NCI-H460 (cell line): ENCODE data around the gene CDYL. TPM values are rescaled to one million over a fixed set of nuclear protein-coding genes. Genes with fewer than 3 reads are reported as not detected.
A peak's percentile ranks its signal among the peaks of the same experiment; 100 is the strongest.

Source experiments
- DNase-seq: peaks from one replicate; pipeline ENCODE4 v3.0.0-alpha.2; 2016; ENCODE audit warnings: low read depth; ENCODE audit errors: extremely low read depth
- polyA plus RNA-seq: library from polyadenylated mRNA; depleted of rRNA; stranded (reverse); fragments of >200 nt; gene quantifications from 2 replicates; pipeline ENCODE4 v1.2.3, GENCODE V29; 2014; cell fraction: nucleus; rRNA removed
- total RNA-seq: library from RNA; depleted of rRNA; stranded (reverse); fragments of >200 nt; shearing (Covaris generic); gene quantifications from 2 replicates; pipeline ENCODE4 v1.2.3, GENCODE V29; 2014; rRNA removed

The CDYL gene
- 19.5 and 19.7 TPM in 2 replicates for total RNA-seq
- 6.6 and 11.8 TPM in 2 replicates for polyA plus RNA-seq

GRCh38 chr6:4776131-4776492 lies at the start of gene CDYL:
TSS of gene CDYL (plus strand) at chr6:4776404. CDS start at chr6:4776784, 380 bp downstream.
- peak; percentile 75 for DNase-seq

GRCh38 chr6:4726645-4727044 lies 49.6 kb upstream of the CDYL start:
- no peak for DNase-seq

- no peak for DNase-seq
These were observed 49.0 kb upstream of the CDYL start for GRCh38 chr6:4727217-4727616.

- no peak for DNase-seq
These were observed 48.4 kb upstream of the CDYL start for GRCh38 chr6:4727671-4728435.

GRCh38 chr6:4728436-4728769 lies 47.8 kb upstream of the CDYL start:
- DNase-seq: no peak

GRCh38 chr6:4728926-4729325 lies 47.3 kb upstream of the CDYL start:
- DNase-seq: no peak

GRCh38 chr6:4731996-4732395 lies 44.2 kb upstream of the CDYL start:
- no peak for DNase-seq

- DNase-seq: peak; percentile 36
These were observed 43.4 kb upstream of the CDYL start for GRCh38 chr6:4732691-4733315.

GRCh38 chr6:4736371-4736873 lies 39.8 kb upstream of the CDYL start:
- DNase-seq: no peak

- no peak for DNase-seq
These were observed 36.2 kb upstream of the CDYL start for GRCh38 chr6:4740032-4740431.

GRCh38 chr6:4743062-4743461 lies 33.1 kb upstream of the CDYL start:
- DNase-seq: no peak

GRCh38 chr6:4743926-4744325 lies 32.3 kb upstream of the CDYL start:
- DNase-seq: no peak

GRCh38 chr6:4747588-4747987 lies 28.6 kb upstream of the CDYL start:
- DNase-seq: no peak

GRCh38 chr6:4751823-4752464 lies 24.3 kb upstream of the CDYL start:
- no peak for DNase-seq

GRCh38 chr6:4756247-4756646 lies 20.0 kb upstream of the CDYL start:
- no peak for DNase-seq

GRCh38 chr6:4759997-4760396 lies 16.2 kb upstream of the CDYL start:
- no peak for DNase-seq

- no peak for DNase-seq
These were observed 15.4 kb upstream of the CDYL start for GRCh38 chr6:4760773-4761172.

GRCh38 chr6:4762294-4762693 lies 13.9 kb upstream of the CDYL start:
- DNase-seq: no peak

GRCh38 chr6:4763921-4764320 lies 12.3 kb upstream of the CDYL start:
- no peak for DNase-seq

GRCh38 chr6:4768815-4769214 lies 7.4 kb upstream of the CDYL start:
- no peak for DNase-seq

GRCh38 chr6:4772750-4773149 lies 3.5 kb upstream of the CDYL start:
- no peak for DNase-seq

- no peak for DNase-seq
These were observed 3.0 kb upstream of the CDYL start for GRCh38 chr6:4773181-4773580.
